Adrenal gland (tissue), 12 donors: ENCODE measurements around the gene MAZ. TPM values are rescaled to one million over a fixed set of nuclear protein-coding genes. Genes with fewer than 3 reads are reported as not detected.
A peak's percentile ranks its signal among the peaks of the same experiment; 100 is the strongest.

Experiments used
- DNase-seq, 7 donors: peaks; one replicate each; pipeline ENCODE4 v3.0.0-alpha.2; 2019 to 2020
- H3K27ac ChIP-seq, 5 donors: fragments of 200-600 bp; sonication (generic) in 4 of 5; 1 replicate in 3 of 5; 2 replicates in 2 of 5; pipeline versions ENCODE4 v1.5.1 to v1.8.0; 2016 to 2020; ENCODE audit warnings: mild to moderate bottlenecking in 1 of 5
- H3K27me3 ChIP-seq: fragments of 200-600 bp; 2 replicates; pipeline ENCODE4 v1.8.0; 2021
- H3K36me3 ChIP-seq, 2 donors: fragments of 200-600 bp; replicated peaks in 1 of 2; 1 replicate in 1 of 2; 2 replicates in 1 of 2; pipeline versions ENCODE4 v1.5.1 to v1.8.0; 2018 to 2022
- H3K4me1 ChIP-seq, 2 donors: fragments of 200-600 bp; replicated peaks in 1 of 2; 1 replicate in 1 of 2; 2 replicates in 1 of 2; pipeline versions ENCODE4 v1.5.1 to v1.8.0; 2018 to 2021
- H3K4me3 ChIP-seq, 4 donors: fragments of 200-600 bp; sonication (generic) in 3 of 4; one replicate each; pipeline ENCODE4 v1.5.1; 2016 to 2018
- H3K9me3 ChIP-seq, 3 donors: fragments of 200-600 bp; sonication (generic) in 1 of 3; replicated peaks in 1 of 3; 1 replicate in 2 of 3; 2 replicates in 1 of 3; pipeline versions ENCODE4 v1.5.1 to v1.8.0; 2016 to 2021
- POLR2A ChIP-seq, 2 donors: fragments of 450-650 bp; IDR thresholded peaks; one replicate each; pipeline ENCODE4 v1.6.1; 2017; ENCODE audit warnings: antibody characterized with exemption in 2 of 2, mild to moderate bottlenecking in 2 of 2, moderate library complexity in 1 of 2
- WGBS, 4 donors: extraction: QIAGEN DNeasy Blood & Tissue Kit in 2 of 4; methylation state at CpG; one replicate each; pipeline versions ENCODE4 v1.1.5 to v1.1.7; 2013 to 2017; 5-methylcytosine and 5-hydroxymethylcytosine counted together
- intact Hi-C, 2 donors: fragments of 100-400 bp; cut with DNase I; formaldehyde crosslinking; loops; one replicate each; pipeline versions ENCODE4 v1.14.1 to v1.15.0; 2022 to 2023
- polyA plus RNA-seq, 3 donors: library from polyadenylated mRNA; stranded (reverse); fragments of 200-250 nt in 2 of 3; fragments of 350-450 nt in 1 of 3; fragmentation: Illumina TruSeq in 1 of 3; extraction: RNeasy Lipid Tissue Mini Kit (QIAGEN cat#74804) in 1 of 3; gene quantifications; one replicate each; pipeline ENCODE4 v1.2.3, GENCODE V29; 2013 to 2014
- total RNA-seq, 9 donors: library from RNA; depleted of rRNA in 4 of 9; stranded (reverse); fragments of >200 nt in 4 of 9; fragments of 120-200 nt in 1 of 9; fragmentation: NEBNext Ultra II Directional in 1 of 9; extraction: Animal tissue kit (Norgen Biotek cat#: 25700) in 1 of 9; gene quantifications; one replicate each; pipeline versions ENCODE4 v1.1.0 to v1.2.4, GENCODE V29; 2013 to 2023
- TF ChIP-seq, protein P1 (sequence below), 6 experiments: fragments of 450-650 bp in 4 of 6; fragments of 200-600 bp in 2 of 6; sonication (generic) in 1 of 6; IDR thresholded peaks; 1 replicate in 5 of 6; 2 replicates in 1 of 6; pipeline versions ENCODE4 v1.5.1 to v1.8.0; 2016 to 2021; ENCODE audit warnings: antibody characterized with exemption in 6 of 6, mild to moderate bottlenecking in 2 of 6, moderate library complexity in 1 of 6
- donor health status: healthy with polysubstance abuse.
- donor health status: Bipolar disorder and iron deficiency.
- donor health status: DM: yes; HTN: yes; CAD: no.
- donor health status: DM: no; HTN: no; CAD: no.
- donor health status: DM: no; HTN: no; CAD: no.
- donor health status: DM: yes; HTN: yes; CAD: no.

MAZ gene
- total and polyA plus RNA-seq, 12 donors, result 78.8 to 304 (median 143) TPM

GRCh38 chr16:29839822-29840221 is 33.5 kb downstream of the MAZ start:
- Histone ChIP-seq H3K4me1 (peaks cover 12 to 22% of the 10 kb centered on the region in 2 donors), H3K27me3 (no peaks in the 10 kb centered on the region), H3K27ac (peak overlapping the region; percentile 59 to 87 (median 69)), H3K4me3 (no peak overlapping the region), H3K9me3 (no peaks in the 10 kb centered on the region), H3K36me3 (peaks cover 0 to 98% of the 10 kb centered on the region in 2 donors)
- intact Hi-C loops, result no loop called here
- DNase-seq, result peak; percentile 74 to 93 (median 87)
- peak in 1 of 2 donors; percentile 16 for TF ChIP-seq POLR2A (IDR thresholded peaks at IDR 0.05)
- TF ChIP-seq, protein P1, sequence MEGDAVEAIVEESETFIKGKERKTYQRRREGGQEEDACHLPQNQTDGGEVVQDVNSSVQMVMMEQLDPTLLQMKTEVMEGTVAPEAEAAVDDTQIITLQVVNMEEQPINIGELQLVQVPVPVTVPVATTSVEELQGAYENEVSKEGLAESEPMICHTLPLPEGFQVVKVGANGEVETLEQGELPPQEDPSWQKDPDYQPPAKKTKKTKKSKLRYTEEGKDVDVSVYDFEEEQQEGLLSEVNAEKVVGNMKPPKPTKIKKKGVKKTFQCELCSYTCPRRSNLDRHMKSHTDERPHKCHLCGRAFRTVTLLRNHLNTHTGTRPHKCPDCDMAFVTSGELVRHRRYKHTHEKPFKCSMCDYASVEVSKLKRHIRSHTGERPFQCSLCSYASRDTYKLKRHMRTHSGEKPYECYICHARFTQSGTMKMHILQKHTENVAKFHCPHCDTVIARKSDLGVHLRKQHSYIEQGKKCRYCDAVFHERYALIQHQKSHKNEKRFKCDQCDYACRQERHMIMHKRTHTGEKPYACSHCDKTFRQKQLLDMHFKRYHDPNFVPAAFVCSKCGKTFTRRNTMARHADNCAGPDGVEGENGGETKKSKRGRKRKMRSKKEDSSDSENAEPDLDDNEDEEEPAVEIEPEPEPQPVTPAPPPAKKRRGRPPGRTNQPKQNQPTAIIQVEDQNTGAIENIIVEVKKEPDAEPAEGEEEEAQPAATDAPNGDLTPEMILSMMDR (IDR thresholded peaks at IDR 0.05), result no peak
- WGBS, 4 donors, result 37 to 52% (median 40%) methylated on average over 2 to 6 of the region's 6 CpGs

DNA sequence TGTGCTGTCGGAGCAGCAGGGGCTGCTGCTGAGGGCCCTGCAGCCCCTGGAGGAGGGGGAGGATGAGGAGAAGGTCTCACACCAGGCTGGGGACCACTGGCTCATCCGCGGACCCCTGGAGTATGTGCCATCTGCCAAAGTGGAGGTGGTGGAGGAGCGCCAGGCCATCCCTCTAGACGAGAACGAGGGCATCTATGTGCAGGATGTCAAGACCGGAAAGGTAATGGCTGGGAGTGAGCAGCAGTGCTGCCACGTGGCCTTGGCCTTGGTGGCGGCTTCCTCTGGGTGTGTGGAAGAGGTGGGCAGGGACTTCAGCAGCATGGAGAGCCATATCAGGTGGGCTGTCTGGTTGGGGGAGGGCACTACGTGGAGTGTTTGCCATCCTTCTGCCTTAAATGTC is 33.9 kb downstream of the MAZ start:
- no peaks in the 10 kb centered on the region for H3K27me3 ChIP-seq
- DNase-seq, result peak in 4 of 7 donors; percentile 24 to 54 (median 36)
- H3K9me3 ChIP-seq, result no peaks in the 10 kb centered on the region
- WGBS, 4 donors, result 52 to 64% (median 58%) methylated on average over 8 to 10 of the region's 10 CpGs
- peaks cover 0 to 98% of the 10 kb centered on the region in 2 donors for H3K36me3 ChIP-seq
- no peak overlapping the region for H3K4me3 ChIP-seq
- H3K27ac ChIP-seq, result peak overlapping the region in 4 of 5 donors; percentile 67 to 87 (median 75)
- peaks cover 14 to 22% of the 10 kb centered on the region in 2 donors for H3K4me1 ChIP-seq
- intact Hi-C loops, result no loop called here
- no peak for TF ChIP-seq POLR2A (IDR thresholded peaks at IDR 0.05)
- TF ChIP-seq, protein P1 (IDR thresholded peaks at IDR 0.05), result no peak

- peaks cover 16 to 22% of the 10 kb centered on the region in 2 donors for H3K4me1 ChIP-seq
- WGBS, 4 donors, result 93 to 100% (median 95%) methylated on average over 7 to 23 of the region's 23 CpGs
- TF ChIP-seq POLR2A (IDR thresholded peaks at IDR 0.05), result no peak
- TF ChIP-seq, protein P1 (IDR thresholded peaks at IDR 0.05), result no peak
- intact Hi-C loops, result no loop called here
- H3K27ac ChIP-seq, result peak overlapping the region in 2 of 5 donors; percentile 67 to 87
- no peak overlapping the region for H3K4me3 ChIP-seq
- DNase-seq, result no peak
- H3K9me3 ChIP-seq, result no peaks in the 10 kb centered on the region
- H3K27me3 ChIP-seq, result no peaks in the 10 kb centered on the region
- peaks cover 0 to 98% of the 10 kb centered on the region in 2 donors for H3K36me3 ChIP-seq
These were observed 35.3 kb downstream of the MAZ start for GRCh38 chr16:29841631-29842030.

- H3K36me3 ChIP-seq, result peaks cover 0 to 98% of the 10 kb centered on the region in 2 donors
- no peak overlapping the region for H3K27ac ChIP-seq
- H3K27me3 ChIP-seq, result no peaks in the 10 kb centered on the region
- no peak overlapping the region for H3K4me3 ChIP-seq
- H3K9me3 ChIP-seq, result no peaks in the 10 kb centered on the region
- 95 to 99% (median 97%) methylated on average over 7 to 9 of the region's 9 CpGs for WGBS, 4 donors
- intact Hi-C loops, result no loop called here
- TF ChIP-seq POLR2A (IDR thresholded peaks at IDR 0.05), result no peak
- TF ChIP-seq, protein P1 (IDR thresholded peaks at IDR 0.05), result no peak
- DNase-seq, result no peak
- H3K4me1 ChIP-seq, result peaks cover 16 to 22% of the 10 kb centered on the region in 2 donors
These were observed 36.5 kb downstream of the MAZ start for GRCh38 chr16:29842732-29843346.
